H1 (cell line): ENCODE data around the gene KRT72.

Experiments
- BRCA1 ChIP-seq: IDR thresholded peaks from 2 replicates; pipeline ENCODE4 v1.6.1; 2012; ENCODE audit warnings: low read depth, low read length, improper control_type of control experiment
- CBX8 ChIP-seq: fragments of 300-800, 300-1000 bp; sonication (generic); IDR thresholded peaks from 2 replicates; pipeline ENCODE4 v1.7.1; 2016; ENCODE audit warnings: low read depth, low read length, borderline replicate concordance
- EZH2 ChIP-seq: fragments of 200-600 bp; sonication (generic); IDR thresholded peaks from 2 replicates; pipeline ENCODE4 v1.7.1; 2012; ENCODE audit warnings: low read depth, mild to moderate bottlenecking, moderate library complexity, low read length, inconsistent platforms; ENCODE audit not compliant: severe bottlenecking
- JUND ChIP-seq: IDR thresholded peaks from 2 replicates; pipeline ENCODE4 v1.6.1; 2011; ENCODE audit warnings: mild to moderate bottlenecking, improper control_type of control experiment, low read length
- KDM5A ChIP-seq: fragments of 200-600 bp; IDR thresholded peaks from 2 replicates; pipeline ENCODE4 v1.7.1; 2012; ENCODE audit warnings: mild to moderate bottlenecking, low read length, inconsistent platforms, mixed read lengths
- POLR2A ChIP-seq, 2 experiments: IDR thresholded peaks; 1 replicate in 1 of 2; 2 replicates in 1 of 2; pipeline ENCODE4 v1.6.1; 2011; ENCODE audit warnings: low read depth in 2 of 2, low read length in 2 of 2, mild to moderate bottlenecking in 2 of 2; ENCODE audit errors: control extremely low read depth in 1 of 2
- RFX5 ChIP-seq: IDR thresholded peaks from 2 replicates; pipeline ENCODE4 v1.6.1; 2011; ENCODE audit warnings: low read depth, low read length, improper control_type of control experiment, borderline replicate concordance
- SIRT6 ChIP-seq: IDR thresholded peaks from one replicate; pipeline ENCODE4 v1.7.1; 2012; ENCODE audit warnings: low read length, inconsistent platforms
- TAF7 ChIP-seq: optimal IDR thresholded peaks from 2 replicates; pipeline ENCODE3; 2011; ENCODE audit warnings: low read depth, mild to moderate bottlenecking, inconsistent platforms, low read length, moderate library complexity, borderline replicate concordance
- YY1 ChIP-seq: IDR thresholded peaks from 2 replicates; pipeline ENCODE4 v1.6.1; 2011; ENCODE audit warnings: low read depth, mild to moderate bottlenecking, low read length
- ZNF274 ChIP-seq: IDR thresholded peaks from 2 replicates; pipeline ENCODE4 v1.7.0; 2012; ENCODE audit warnings: low read length, borderline replicate concordance; ENCODE audit errors: extremely low read depth
- TF ChIP-seq, protein P1 (sequence below), 3 experiments: IDR thresholded peaks; 1 replicate in 2 of 3; 2 replicates in 1 of 3; pipeline versions ENCODE4 v1.5.1 to v1.6.1; 2011; ENCODE audit warnings: low read length in 3 of 3, mild to moderate bottlenecking in 3 of 3, inconsistent platforms in 2 of 3, low read depth in 1 of 3, moderate library complexity in 1 of 3; ENCODE audit not compliant: insufficient read depth in 1 of 3; ENCODE audit errors: control extremely low read depth in 1 of 3
- TF ChIP-seq, protein P2 (sequence below): fragments of 300-600 bp; sonication (generic); IDR thresholded peaks from 2 replicates; pipeline ENCODE4 v1.7.1; 2012; ENCODE audit warnings: low read length, moderate library complexity, mild to moderate bottlenecking, inconsistent platforms; ENCODE audit not compliant: insufficient replicate concordance
- TF ChIP-seq, protein P3 (sequence below): IDR thresholded peaks from 2 replicates; pipeline ENCODE4 v1.6.1; 2011; ENCODE audit warnings: low read length, improper control_type of control experiment

DNA sequence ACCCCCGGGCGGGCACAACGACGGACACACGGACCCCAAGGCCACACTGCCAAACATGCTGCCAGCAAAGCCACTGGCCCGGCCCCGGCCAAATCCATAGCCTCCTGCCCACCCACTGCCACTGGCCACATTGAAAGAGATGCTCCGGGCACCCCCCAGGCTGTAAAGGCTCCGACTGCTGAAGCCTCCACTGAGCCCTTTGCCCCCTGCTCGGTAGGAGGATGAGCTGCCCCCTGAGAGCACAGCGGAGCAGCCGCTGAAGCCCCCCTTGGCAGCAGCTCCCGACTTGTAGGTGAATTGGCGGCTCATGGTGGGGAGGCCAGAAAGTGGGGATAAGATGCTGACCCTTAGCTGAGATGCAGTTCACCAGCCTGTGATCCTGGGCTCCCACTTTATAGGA lies 17.0 kb upstream of the KRT72 start, which contains the start of gene KRT73:
- TF ChIP-seq, protein P1, sequence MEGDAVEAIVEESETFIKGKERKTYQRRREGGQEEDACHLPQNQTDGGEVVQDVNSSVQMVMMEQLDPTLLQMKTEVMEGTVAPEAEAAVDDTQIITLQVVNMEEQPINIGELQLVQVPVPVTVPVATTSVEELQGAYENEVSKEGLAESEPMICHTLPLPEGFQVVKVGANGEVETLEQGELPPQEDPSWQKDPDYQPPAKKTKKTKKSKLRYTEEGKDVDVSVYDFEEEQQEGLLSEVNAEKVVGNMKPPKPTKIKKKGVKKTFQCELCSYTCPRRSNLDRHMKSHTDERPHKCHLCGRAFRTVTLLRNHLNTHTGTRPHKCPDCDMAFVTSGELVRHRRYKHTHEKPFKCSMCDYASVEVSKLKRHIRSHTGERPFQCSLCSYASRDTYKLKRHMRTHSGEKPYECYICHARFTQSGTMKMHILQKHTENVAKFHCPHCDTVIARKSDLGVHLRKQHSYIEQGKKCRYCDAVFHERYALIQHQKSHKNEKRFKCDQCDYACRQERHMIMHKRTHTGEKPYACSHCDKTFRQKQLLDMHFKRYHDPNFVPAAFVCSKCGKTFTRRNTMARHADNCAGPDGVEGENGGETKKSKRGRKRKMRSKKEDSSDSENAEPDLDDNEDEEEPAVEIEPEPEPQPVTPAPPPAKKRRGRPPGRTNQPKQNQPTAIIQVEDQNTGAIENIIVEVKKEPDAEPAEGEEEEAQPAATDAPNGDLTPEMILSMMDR (IDR thresholded peaks at IDR 0.05; ENCODE audit: control extremely low read depth in 1 of 3, insufficient read depth in 1 of 3, low read depth in 1 of 3, low read length in 3 of 3): no peak
- TF ChIP-seq RFX5: no peak
- no peak for TF ChIP-seq POLR2A (IDR thresholded peaks at IDR 0.05; ENCODE audit: control extremely low read depth in 1 of 2, low read depth in 2 of 2, low read length in 2 of 2)
- TF ChIP-seq KDM5A: no peak
- no peak for TF ChIP-seq BRCA1
- no peak for TF ChIP-seq EZH2
- TF ChIP-seq, protein P2, sequence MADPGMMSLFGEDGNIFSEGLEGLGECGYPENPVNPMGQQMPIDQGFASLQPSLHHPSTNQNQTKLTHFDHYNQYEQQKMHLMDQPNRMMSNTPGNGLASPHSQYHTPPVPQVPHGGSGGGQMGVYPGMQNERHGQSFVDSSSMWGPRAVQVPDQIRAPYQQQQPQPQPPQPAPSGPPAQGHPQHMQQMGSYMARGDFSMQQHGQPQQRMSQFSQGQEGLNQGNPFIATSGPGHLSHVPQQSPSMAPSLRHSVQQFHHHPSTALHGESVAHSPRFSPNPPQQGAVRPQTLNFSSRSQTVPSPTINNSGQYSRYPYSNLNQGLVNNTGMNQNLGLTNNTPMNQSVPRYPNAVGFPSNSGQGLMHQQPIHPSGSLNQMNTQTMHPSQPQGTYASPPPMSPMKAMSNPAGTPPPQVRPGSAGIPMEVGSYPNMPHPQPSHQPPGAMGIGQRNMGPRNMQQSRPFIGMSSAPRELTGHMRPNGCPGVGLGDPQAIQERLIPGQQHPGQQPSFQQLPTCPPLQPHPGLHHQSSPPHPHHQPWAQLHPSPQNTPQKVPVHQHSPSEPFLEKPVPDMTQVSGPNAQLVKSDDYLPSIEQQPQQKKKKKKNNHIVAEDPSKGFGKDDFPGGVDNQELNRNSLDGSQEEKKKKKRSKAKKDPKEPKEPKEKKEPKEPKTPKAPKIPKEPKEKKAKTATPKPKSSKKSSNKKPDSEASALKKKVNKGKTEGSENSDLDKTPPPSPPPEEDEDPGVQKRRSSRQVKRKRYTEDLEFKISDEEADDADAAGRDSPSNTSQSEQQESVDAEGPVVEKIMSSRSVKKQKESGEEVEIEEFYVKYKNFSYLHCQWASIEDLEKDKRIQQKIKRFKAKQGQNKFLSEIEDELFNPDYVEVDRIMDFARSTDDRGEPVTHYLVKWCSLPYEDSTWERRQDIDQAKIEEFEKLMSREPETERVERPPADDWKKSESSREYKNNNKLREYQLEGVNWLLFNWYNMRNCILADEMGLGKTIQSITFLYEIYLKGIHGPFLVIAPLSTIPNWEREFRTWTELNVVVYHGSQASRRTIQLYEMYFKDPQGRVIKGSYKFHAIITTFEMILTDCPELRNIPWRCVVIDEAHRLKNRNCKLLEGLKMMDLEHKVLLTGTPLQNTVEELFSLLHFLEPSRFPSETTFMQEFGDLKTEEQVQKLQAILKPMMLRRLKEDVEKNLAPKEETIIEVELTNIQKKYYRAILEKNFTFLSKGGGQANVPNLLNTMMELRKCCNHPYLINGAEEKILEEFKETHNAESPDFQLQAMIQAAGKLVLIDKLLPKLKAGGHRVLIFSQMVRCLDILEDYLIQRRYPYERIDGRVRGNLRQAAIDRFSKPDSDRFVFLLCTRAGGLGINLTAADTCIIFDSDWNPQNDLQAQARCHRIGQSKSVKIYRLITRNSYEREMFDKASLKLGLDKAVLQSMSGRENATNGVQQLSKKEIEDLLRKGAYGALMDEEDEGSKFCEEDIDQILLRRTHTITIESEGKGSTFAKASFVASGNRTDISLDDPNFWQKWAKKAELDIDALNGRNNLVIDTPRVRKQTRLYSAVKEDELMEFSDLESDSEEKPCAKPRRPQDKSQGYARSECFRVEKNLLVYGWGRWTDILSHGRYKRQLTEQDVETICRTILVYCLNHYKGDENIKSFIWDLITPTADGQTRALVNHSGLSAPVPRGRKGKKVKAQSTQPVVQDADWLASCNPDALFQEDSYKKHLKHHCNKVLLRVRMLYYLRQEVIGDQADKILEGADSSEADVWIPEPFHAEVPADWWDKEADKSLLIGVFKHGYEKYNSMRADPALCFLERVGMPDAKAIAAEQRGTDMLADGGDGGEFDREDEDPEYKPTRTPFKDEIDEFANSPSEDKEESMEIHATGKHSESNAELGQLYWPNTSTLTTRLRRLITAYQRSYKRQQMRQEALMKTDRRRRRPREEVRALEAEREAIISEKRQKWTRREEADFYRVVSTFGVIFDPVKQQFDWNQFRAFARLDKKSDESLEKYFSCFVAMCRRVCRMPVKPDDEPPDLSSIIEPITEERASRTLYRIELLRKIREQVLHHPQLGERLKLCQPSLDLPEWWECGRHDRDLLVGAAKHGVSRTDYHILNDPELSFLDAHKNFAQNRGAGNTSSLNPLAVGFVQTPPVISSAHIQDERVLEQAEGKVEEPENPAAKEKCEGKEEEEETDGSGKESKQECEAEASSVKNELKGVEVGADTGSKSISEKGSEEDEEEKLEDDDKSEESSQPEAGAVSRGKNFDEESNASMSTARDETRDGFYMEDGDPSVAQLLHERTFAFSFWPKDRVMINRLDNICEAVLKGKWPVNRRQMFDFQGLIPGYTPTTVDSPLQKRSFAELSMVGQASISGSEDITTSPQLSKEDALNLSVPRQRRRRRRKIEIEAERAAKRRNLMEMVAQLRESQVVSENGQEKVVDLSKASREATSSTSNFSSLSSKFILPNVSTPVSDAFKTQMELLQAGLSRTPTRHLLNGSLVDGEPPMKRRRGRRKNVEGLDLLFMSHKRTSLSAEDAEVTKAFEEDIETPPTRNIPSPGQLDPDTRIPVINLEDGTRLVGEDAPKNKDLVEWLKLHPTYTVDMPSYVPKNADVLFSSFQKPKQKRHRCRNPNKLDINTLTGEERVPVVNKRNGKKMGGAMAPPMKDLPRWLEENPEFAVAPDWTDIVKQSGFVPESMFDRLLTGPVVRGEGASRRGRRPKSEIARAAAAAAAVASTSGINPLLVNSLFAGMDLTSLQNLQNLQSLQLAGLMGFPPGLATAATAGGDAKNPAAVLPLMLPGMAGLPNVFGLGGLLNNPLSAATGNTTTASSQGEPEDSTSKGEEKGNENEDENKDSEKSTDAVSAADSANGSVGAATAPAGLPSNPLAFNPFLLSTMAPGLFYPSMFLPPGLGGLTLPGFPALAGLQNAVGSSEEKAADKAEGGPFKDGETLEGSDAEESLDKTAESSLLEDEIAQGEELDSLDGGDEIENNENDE: no peak
- no peak for TF ChIP-seq CBX8
- no peak for TF ChIP-seq SIRT6
- TF ChIP-seq JUND: no peak
- TF ChIP-seq YY1: no peak
- no peak for TF ChIP-seq TAF7
- TF ChIP-seq ZNF274: no peak
- TF ChIP-seq, protein P3, sequence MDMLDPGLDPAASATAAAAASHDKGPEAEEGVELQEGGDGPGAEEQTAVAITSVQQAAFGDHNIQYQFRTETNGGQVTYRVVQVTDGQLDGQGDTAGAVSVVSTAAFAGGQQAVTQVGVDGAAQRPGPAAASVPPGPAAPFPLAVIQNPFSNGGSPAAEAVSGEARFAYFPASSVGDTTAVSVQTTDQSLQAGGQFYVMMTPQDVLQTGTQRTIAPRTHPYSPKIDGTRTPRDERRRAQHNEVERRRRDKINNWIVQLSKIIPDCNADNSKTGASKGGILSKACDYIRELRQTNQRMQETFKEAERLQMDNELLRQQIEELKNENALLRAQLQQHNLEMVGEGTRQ: no peak
